K562 (cell line): Measurements from ENCODE around the gene TM4SF20. TPM values are rescaled to one million over a fixed set of nuclear protein-coding genes. Genes with fewer than 3 reads are reported as not detected.

Source experiments
- ATAC-seq: fragments of 200-7000 bp; cut with Tn5 transposase; 3 replicates; pipeline ENCODE4 v1.9.1; 2020; ENCODE audit warnings: moderate library complexity
- BruUV-seq: library from RNA; stranded (reverse); fragments of 400-500 nt; replicated peaks from 2 replicates; lab custom pipeline; 2021; lab: Mats Ljungman, UMichigan
- CTCF ChIA-PET: fragments of 300-600 bp; formaldehyde crosslinking; extraction: SDS; loops from one replicate; lab custom pipeline; 2021; ENCODE audit warnings: low intra/inter-chr PET ratio; lab: Yijun Ruan, JAX
- POLR2A ChIA-PET: fragments of 300-600, 350-650 bp; sonication (Branson Sonifier 250); formaldehyde crosslinking; extraction: SDS; loops from one replicate; lab custom pipeline; 2021; ENCODE audit warnings: antibody characterized with exemption, inconsistent platforms; lab: Yijun Ruan, JAX
- DNase-seq, 4 experiments: peaks; one replicate each; pipeline versions ENCODE4 v3.0.0 to v3.0.0-alpha.2; 2011 to 2018; ENCODE audit warnings: low spot score in 3 of 4, mixed read lengths in 3 of 4; ENCODE audit errors: extremely low read depth in 1 of 4
- FAIRE-seq: peaks from 2 replicates; lab custom pipeline; 2011; peaks lifted over from hg19 to GRCh38; lab: Jason Lieb, UNC
- H2AFZ ChIP-seq: 2 replicates; pipeline ENCODE4 v1.6.0; 2011; ENCODE audit warnings: low read depth, low read length, control low read depth, inconsistent platforms
- H3K27ac ChIP-seq: fragments of 200-600 bp; 3 replicates; pipeline ENCODE4 v1.8.0; 2011; ENCODE audit warnings: low read depth, mild to moderate bottlenecking, control low read depth, inconsistent platforms, low read length, moderate library complexity, mixed read lengths; ENCODE audit errors: extremely low read depth
- H3K27me3 ChIP-seq, 2 experiments: fragments of 300-600 bp in 1 of 2; 2 replicates in 1 of 2; 3 replicates in 1 of 2; pipeline versions ENCODE4 v1.6.0 to v1.8.0; 2011; ENCODE audit warnings: inconsistent platforms in 2 of 2, low read length in 2 of 2, mild to moderate bottlenecking in 1 of 2, mixed read lengths in 1 of 2, moderate library complexity in 1 of 2; ENCODE audit not compliant: control insufficient read depth in 2 of 2, insufficient read depth in 2 of 2
- H3K36me3 ChIP-seq: fragments of 300-600 bp; 3 replicates; pipeline ENCODE4 v1.8.0; 2011; ENCODE audit warnings: mild to moderate bottlenecking, low read length, inconsistent platforms; ENCODE audit not compliant: control insufficient read depth, insufficient read depth
- H3K4me1 ChIP-seq, 2 experiments: fragments of 200-600 bp in 1 of 2; replicated peaks in 1 of 2; 2 replicates in 1 of 2; 3 replicates in 1 of 2; pipeline versions ENCODE4 v1.5.1 to v1.8.0; 2011; ENCODE audit warnings: inconsistent platforms in 2 of 2, low read length in 2 of 2, mild to moderate bottlenecking in 1 of 2, mixed read lengths in 1 of 2, moderate library complexity in 1 of 2; ENCODE audit not compliant: control insufficient read depth in 2 of 2, insufficient read depth in 2 of 2
- H3K4me2 ChIP-seq: 2 replicates; pipeline ENCODE4 v1.6.1; 2011; ENCODE audit warnings: low read length, control low read depth, inconsistent platforms, mixed read lengths; ENCODE audit not compliant: insufficient read depth
- H3K4me3 ChIP-seq: fragments of 200-600 bp; sonication (generic), shearing (Covaris generic); 2 replicates; pipeline ENCODE4 v1.5.1; 2016; ENCODE audit warnings: control low read depth, inconsistent platforms
- H3K79me2 ChIP-seq: fragments of 200-600 bp; 3 replicates; pipeline ENCODE4 v1.8.0; 2011; ENCODE audit warnings: low read length, inconsistent platforms; ENCODE audit not compliant: control insufficient read depth, insufficient read depth
- H3K9ac ChIP-seq, 2 experiments: 2 replicates each; pipeline versions ENCODE4 v1.6.0 to v1.6.1; 2011; ENCODE audit warnings: low read depth in 2 of 2, low read length in 2 of 2, control low read depth in 1 of 2, inconsistent platforms in 1 of 2, mild to moderate bottlenecking in 1 of 2, mixed read lengths in 1 of 2; ENCODE audit not compliant: insufficient read depth in 1 of 2
- H3K9me1 ChIP-seq: one replicate; pipeline ENCODE4 v1.6.0; 2011; ENCODE audit warnings: inconsistent platforms, mild to moderate bottlenecking, low read length, moderate library complexity; ENCODE audit not compliant: control insufficient read depth, insufficient read depth
- H3K9me3 ChIP-seq: replicated peaks from 2 replicates; pipeline ENCODE4 v1.5.1; 2011; ENCODE audit warnings: low read depth, low read length, inconsistent platforms; ENCODE audit not compliant: control insufficient read depth, insufficient read depth
- H4K20me1 ChIP-seq: replicated peaks from 2 replicates; pipeline ENCODE4 v1.6.1; 2011; ENCODE audit warnings: low read length, inconsistent platforms, mixed read lengths; ENCODE audit not compliant: control insufficient read depth, insufficient read depth
- BHLHE40 ChIP-seq: IDR thresholded peaks from 2 replicates; pipeline ENCODE4 v1.6.1; 2011; ENCODE audit warnings: low read length, improper control_type of control experiment
- CAMTA2 ChIP-seq: fragments of 250-450 bp; sonication (Bioruptor Pico); conservative IDR thresholded peaks from 2 replicates; pipeline ENCODE4 v1.5.1; 2022
- CCAR2 ChIP-seq: fragments of 200-400 bp; formaldehyde crosslinking; IDR thresholded peaks from 2 replicates; pipeline ENCODE4 v1.6.1; 2017; ENCODE audit warnings: mild to moderate bottlenecking, low read depth, low read length
- HEY1 ChIP-seq: fragments of 250-450 bp; sonication (Bioruptor Pico); IDR thresholded peaks from 2 replicates; pipeline ENCODE4 v1.5.0; 2020; ENCODE audit warnings: mild to moderate bottlenecking, moderate library complexity, borderline replicate concordance
- KDM1A ChIP-seq, 2 experiments: fragments of 450-650 bp; IDR thresholded peaks; 2 replicates each; pipeline ENCODE4 v1.6.1; 2016; ENCODE audit warnings: mild to moderate bottlenecking in 2 of 2
- PCBP2 ChIP-seq: fragments of 200-400 bp; formaldehyde crosslinking; IDR thresholded peaks from 2 replicates; pipeline ENCODE4 v1.6.1; 2018; ENCODE audit warnings: low read length, low read depth, mild to moderate bottlenecking, moderate library complexity; ENCODE audit not compliant: poor library complexity, severe bottlenecking
- PHF8 ChIP-seq: fragments of 200-600 bp; sonication (generic); IDR thresholded peaks from 2 replicates; pipeline ENCODE4 v1.6.1; 2012; ENCODE audit warnings: mixed run types, mild to moderate bottlenecking, inconsistent platforms, low read length, moderate library complexity, borderline replicate concordance
- POLR2G ChIP-seq: fragments of 200-400 bp; formaldehyde crosslinking; IDR thresholded peaks from 2 replicates; pipeline ENCODE4 v1.6.1; 2017; ENCODE audit warnings: low read depth, mild to moderate bottlenecking, antibody characterized with exemption, low read length, moderate library complexity
- SRF ChIP-seq, 2 experiments: fragments of 250-450, 450-650 bp in 1 of 2; sonication (Bioruptor Pico) in 1 of 2; sonication (generic) in 1 of 2; formaldehyde crosslinking; IDR thresholded peaks; 2 replicates each; pipeline versions ENCODE4 v1.5.0 to v1.5.1; 2020 to 2022; ENCODE audit warnings: mild to moderate bottlenecking in 1 of 2, missing genetic modification reagents in 1 of 2
- SRSF7 ChIP-seq: fragments of 200-400 bp; formaldehyde crosslinking; optimal IDR thresholded peaks from 2 replicates; pipeline ENCODE3; 2017; ENCODE audit warnings: mild to moderate bottlenecking, low read depth, low read length
- ZNF124 ChIP-seq: sonication (generic); formaldehyde crosslinking; IDR thresholded peaks from 2 replicates; pipeline ENCODE4 v1.8.1; 2022; ENCODE audit warnings: missing genetic modification reagents
- ZNF146 ChIP-seq: IDR thresholded peaks from one replicate; pipeline ENCODE4 v1.6.1; 2018; ENCODE audit warnings: missing compliant biosample characterization; ENCODE audit not compliant: unreplicated experiment
- ZNF184 ChIP-seq: sonication (generic); formaldehyde crosslinking; IDR thresholded peaks from 2 replicates; pipeline ENCODE4 v1.5.0; 2020; ENCODE audit warnings: missing genetic modification reagents
- ZZZ3 ChIP-seq: fragments of 450-650 bp; IDR thresholded peaks from 2 replicates; pipeline ENCODE4 v1.6.1; 2016; ENCODE audit warnings: antibody characterized with exemption, mild to moderate bottlenecking, moderate library complexity
- WGBS: fragments of 100-300 bp; shearing (Covaris generic); methylation state at CpG from one replicate; pipeline ENCODE4 v1.1.6; 2016; ENCODE audit warnings: low coverage, mixed read lengths; ENCODE audit not compliant: insufficient coverage; ENCODE audit errors: missing lambda C conversion rate; 5-methylcytosine and 5-hydroxymethylcytosine counted together
- in situ Hi-C: fragments of 300-500 bp; cut with MboI; formaldehyde crosslinking; loops from 4 replicates; pipeline ENCODE4 v1.15.0; 2018; ENCODE audit warnings: inconsistent platforms, mixed read lengths
- intact Hi-C: fragments of 100-400 bp; cut with micrococcal nuclease; formaldehyde crosslinking; loops from 2 replicates; pipeline ENCODE4 v1.14.2; 2022
- polyA plus RNA-seq, 8 experiments: library from polyadenylated mRNA; depleted of rRNA in 4 of 8; stranded (reverse) in 5 of 8; unstranded in 3 of 8; fragments of >200 nt; fragmentation: Nextera tagmentation in 2 of 8; fragmentation: Illumina TruSeq in 1 of 8; extraction: Ambion mirVana in 2 of 8; extraction: Trizol in 1 of 8; gene quantifications; 2 replicates each; pipeline versions ENCODE4 v1.2.1 to v1.2.3, GENCODE V29; 2011 to 2014; ENCODE audit warnings: inconsistent platforms in 1 of 8, missing spikeins in 1 of 8
- total RNA-seq, 7 experiments: library from RNA; depleted of rRNA in 6 of 7; stranded (reverse); fragments of >200 nt in 6 of 7; fragmentation: Illumina TruSeq in 2 of 7; extraction: Trizol in 2 of 7; gene quantifications; 2 replicates each; pipeline versions ENCODE4 v1.2.1 to v1.2.3, GENCODE V29; 2011 to 2021; ENCODE audit warnings: low replicate concordance in 1 of 7
- TF ChIP-seq, protein P1 (sequence below): sonication (generic); formaldehyde crosslinking; IDR thresholded peaks from 2 replicates; pipeline ENCODE4 v1.8.1; 2023; ENCODE audit warnings: mild to moderate bottlenecking, missing genetic modification reagents

Gene TM4SF20
- total and polyA plus RNA-seq, 9 of the 15 experiments (the other 6 are each of a cell fraction or from before 2014, with no cell fraction given) = not detected

DNA sequence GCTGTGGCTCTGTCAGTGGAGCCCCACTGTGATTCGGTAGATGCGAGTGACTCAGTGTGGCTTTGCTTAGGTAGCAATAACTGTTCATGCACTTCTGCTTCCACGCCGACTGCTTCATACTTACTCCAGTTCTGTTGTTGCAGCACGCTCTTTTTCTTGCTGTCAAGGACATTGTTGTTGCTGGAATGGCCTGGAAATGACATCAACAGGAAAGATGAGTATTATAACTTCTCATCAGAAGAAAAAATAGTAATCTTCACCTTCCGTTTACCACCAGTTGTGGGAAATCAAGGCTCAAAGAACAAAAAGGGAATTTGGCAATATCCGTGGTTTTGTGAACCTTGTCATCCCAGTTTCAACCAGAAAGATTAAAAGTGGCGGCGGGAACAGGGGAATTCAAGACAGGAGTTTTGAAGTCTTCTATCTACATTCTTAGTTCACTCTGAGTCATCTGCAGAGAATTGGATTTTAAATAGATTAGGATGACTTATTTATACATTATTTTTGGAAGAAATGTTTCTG is 8.3 kb downstream of the TM4SF20 start:
- H3K27ac ChIP-seq = no peak overlapping the region
- 2% methylated on average over 9 of the region's 9 CpGs for WGBS
- H2AFZ ChIP-seq = no peak overlapping the region
- no peak overlapping the region for H3K4me3 ChIP-seq
- ATAC-seq (no peak), DNase-seq (no peak), FAIRE-seq (no peak)
- TF ChIP-seq SRF (CRISPR knock-in tag; IDR thresholded peaks at IDR 0.05) (no peak), HEY1 (CRISPR knock-in tag) (no peak), CAMTA2 (CRISPR knock-in tag) (no peak), KDM1A (IDR thresholded peaks at IDR 0.05) (no peak), PCBP2 (no peak), ZZZ3 (no peak), ZNF184 (CRISPR knock-in tag) (no peak), ZNF146 (CRISPR knock-in tag) (no peak), ZNF124 (CRISPR knock-in tag) (no peak), SRSF7 (no peak), PHF8 (no peak), POLR2G (no peak), CCAR2 (no peak), BHLHE40 (no peak)
- TF ChIP-seq, protein P1, sequence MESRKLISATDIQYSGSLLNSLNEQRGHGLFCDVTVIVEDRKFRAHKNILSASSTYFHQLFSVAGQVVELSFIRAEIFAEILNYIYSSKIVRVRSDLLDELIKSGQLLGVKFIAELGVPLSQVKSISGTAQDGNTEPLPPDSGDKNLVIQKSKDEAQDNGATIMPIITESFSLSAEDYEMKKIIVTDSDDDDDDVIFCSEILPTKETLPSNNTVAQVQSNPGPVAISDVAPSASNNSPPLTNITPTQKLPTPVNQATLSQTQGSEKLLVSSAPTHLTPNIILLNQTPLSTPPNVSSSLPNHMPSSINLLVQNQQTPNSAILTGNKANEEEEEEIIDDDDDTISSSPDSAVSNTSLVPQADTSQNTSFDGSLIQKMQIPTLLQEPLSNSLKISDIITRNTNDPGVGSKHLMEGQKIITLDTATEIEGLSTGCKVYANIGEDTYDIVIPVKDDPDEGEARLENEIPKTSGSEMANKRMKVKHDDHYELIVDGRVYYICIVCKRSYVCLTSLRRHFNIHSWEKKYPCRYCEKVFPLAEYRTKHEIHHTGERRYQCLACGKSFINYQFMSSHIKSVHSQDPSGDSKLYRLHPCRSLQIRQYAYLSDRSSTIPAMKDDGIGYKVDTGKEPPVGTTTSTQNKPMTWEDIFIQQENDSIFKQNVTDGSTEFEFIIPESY (CRISPR knock-in tag) = no peak
- no peaks in the 10 kb centered on the region for H3K9me1 ChIP-seq
- ChIA-PET CTCF (no interaction called here), POLR2A (interaction anchor here (0.8 kb wide), 1 partner anchor 213 kb away, joined by 3 read pairs; no protein-coding TSS in a partner anchor)
- in situ Hi-C loops = no loop called here
- H3K27me3 ChIP-seq = no peaks in the 10 kb centered on the region; a peak in 1 of 5 replicates
- no peaks in the 10 kb centered on the region for H4K20me1 ChIP-seq
- no peaks in the 10 kb centered on the region for H3K79me2 ChIP-seq
- intact Hi-C loops = no loop called here
- BruUV-seq = no TSS peak
- H3K4me1 ChIP-seq = no peaks in the 10 kb centered on the region; a peak in 2 of 5 replicates
- H3K9me3 ChIP-seq = no peaks in the 10 kb centered on the region
- H3K9ac ChIP-seq = no peak overlapping the region
- H3K4me2 ChIP-seq = no peak overlapping the region
- no peaks in the 10 kb centered on the region for H3K36me3 ChIP-seq
